SK-N-MC (cell line): ENCODE results near the gene TTC7B.

Experiments used
- EZH2 ChIP-seq: fragments of 200-600 bp; sonication (generic); IDR thresholded peaks from one replicate; pipeline ENCODE4 v1.6.1; 2017; ENCODE audit warnings: antibody characterized with exemption
- POLR2AphosphoS5 ChIP-seq: IDR thresholded peaks from 2 replicates; pipeline ENCODE4 v1.6.1; 2012; ENCODE audit warnings: mild to moderate bottlenecking, low read depth, low read length, borderline replicate concordance

DNA sequence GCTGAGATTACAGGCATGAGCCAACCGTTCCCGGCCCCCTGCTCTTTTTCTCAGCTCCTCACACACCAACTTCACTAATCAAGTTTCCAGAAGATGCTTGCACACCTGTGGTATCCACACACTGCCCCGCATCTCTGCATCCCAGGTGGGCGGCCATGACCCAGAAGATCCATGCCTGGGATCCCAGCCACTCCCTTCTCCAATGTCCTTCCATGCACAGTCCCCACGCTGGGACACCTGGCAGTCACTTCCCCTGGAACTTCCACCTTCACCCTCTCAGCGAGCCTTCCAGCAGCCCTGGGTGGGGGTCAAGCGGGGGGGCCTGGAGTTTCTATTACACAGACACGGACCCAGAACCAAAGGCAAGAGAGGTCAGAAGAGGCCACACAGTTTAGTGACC lies 311.6 kb downstream of the TTC7B start:
- TF ChIP-seq POLR2AphosphoS5 (no peak), EZH2 (no peak)
